K562 (cell line): ENCODE results near the gene PAX5. TPM values are rescaled to one million over a fixed set of nuclear protein-coding genes. Genes with fewer than 3 reads are reported as not detected.
A peak's percentile ranks its signal among the peaks of the same experiment; 100 is the strongest.

Experiments
- ATAC-seq: fragments of 200-7000 bp; cut with Tn5 transposase; 3 replicates; pipeline ENCODE4 v1.9.1; 2020; ENCODE audit warnings: moderate library complexity
- BruUV-seq: library from RNA; stranded (reverse); fragments of 400-500 nt; replicated peaks from 2 replicates; lab custom pipeline; 2021; lab: Mats Ljungman, UMichigan
- CTCF ChIA-PET: fragments of 300-600 bp; formaldehyde crosslinking; extraction: SDS; loops from one replicate; lab custom pipeline; 2021; ENCODE audit warnings: low intra/inter-chr PET ratio; lab: Yijun Ruan, JAX
- POLR2A ChIA-PET: fragments of 300-600, 350-650 bp; sonication (Branson Sonifier 250); formaldehyde crosslinking; extraction: SDS; loops from one replicate; lab custom pipeline; 2021; ENCODE audit warnings: antibody characterized with exemption, inconsistent platforms; lab: Yijun Ruan, JAX
- DNase-seq, 4 experiments: peaks; one replicate each; pipeline versions ENCODE4 v3.0.0 to v3.0.0-alpha.2; 2011 to 2018; ENCODE audit warnings: low spot score in 3 of 4, mixed read lengths in 3 of 4; ENCODE audit errors: extremely low read depth in 1 of 4
- FAIRE-seq: peaks from 2 replicates; lab custom pipeline; 2011; peaks lifted over from hg19 to GRCh38; lab: Jason Lieb, UNC
- H2AFZ ChIP-seq: 2 replicates; pipeline ENCODE4 v1.6.0; 2011; ENCODE audit warnings: low read depth, low read length, control low read depth, inconsistent platforms
- H3K27ac ChIP-seq: fragments of 200-600 bp; 3 replicates; pipeline ENCODE4 v1.8.0; 2011; ENCODE audit warnings: low read depth, mild to moderate bottlenecking, control low read depth, inconsistent platforms, low read length, moderate library complexity, mixed read lengths; ENCODE audit errors: extremely low read depth
- H3K27me3 ChIP-seq, 2 experiments: fragments of 300-600 bp in 1 of 2; 2 replicates in 1 of 2; 3 replicates in 1 of 2; pipeline versions ENCODE4 v1.6.0 to v1.8.0; 2011; ENCODE audit warnings: inconsistent platforms in 2 of 2, low read length in 2 of 2, mild to moderate bottlenecking in 1 of 2, mixed read lengths in 1 of 2, moderate library complexity in 1 of 2; ENCODE audit not compliant: control insufficient read depth in 2 of 2, insufficient read depth in 2 of 2
- H3K36me3 ChIP-seq: fragments of 300-600 bp; 3 replicates; pipeline ENCODE4 v1.8.0; 2011; ENCODE audit warnings: mild to moderate bottlenecking, low read length, inconsistent platforms; ENCODE audit not compliant: control insufficient read depth, insufficient read depth
- H3K4me1 ChIP-seq, 2 experiments: fragments of 200-600 bp in 1 of 2; replicated peaks in 1 of 2; 2 replicates in 1 of 2; 3 replicates in 1 of 2; pipeline versions ENCODE4 v1.5.1 to v1.8.0; 2011; ENCODE audit warnings: inconsistent platforms in 2 of 2, low read length in 2 of 2, mild to moderate bottlenecking in 1 of 2, mixed read lengths in 1 of 2, moderate library complexity in 1 of 2; ENCODE audit not compliant: control insufficient read depth in 2 of 2, insufficient read depth in 2 of 2
- H3K4me2 ChIP-seq: 2 replicates; pipeline ENCODE4 v1.6.1; 2011; ENCODE audit warnings: low read length, control low read depth, inconsistent platforms, mixed read lengths; ENCODE audit not compliant: insufficient read depth
- H3K4me3 ChIP-seq: fragments of 200-600 bp; sonication (generic), shearing (Covaris generic); 2 replicates; pipeline ENCODE4 v1.5.1; 2016; ENCODE audit warnings: control low read depth, inconsistent platforms
- H3K79me2 ChIP-seq: fragments of 200-600 bp; 3 replicates; pipeline ENCODE4 v1.8.0; 2011; ENCODE audit warnings: low read length, inconsistent platforms; ENCODE audit not compliant: control insufficient read depth, insufficient read depth
- H3K9ac ChIP-seq, 2 experiments: 2 replicates each; pipeline versions ENCODE4 v1.6.0 to v1.6.1; 2011; ENCODE audit warnings: low read depth in 2 of 2, low read length in 2 of 2, control low read depth in 1 of 2, inconsistent platforms in 1 of 2, mild to moderate bottlenecking in 1 of 2, mixed read lengths in 1 of 2; ENCODE audit not compliant: insufficient read depth in 1 of 2
- H3K9me1 ChIP-seq: one replicate; pipeline ENCODE4 v1.6.0; 2011; ENCODE audit warnings: inconsistent platforms, mild to moderate bottlenecking, low read length, moderate library complexity; ENCODE audit not compliant: control insufficient read depth, insufficient read depth
- H3K9me3 ChIP-seq: replicated peaks from 2 replicates; pipeline ENCODE4 v1.5.1; 2011; ENCODE audit warnings: low read depth, low read length, inconsistent platforms; ENCODE audit not compliant: control insufficient read depth, insufficient read depth
- H4K20me1 ChIP-seq: replicated peaks from 2 replicates; pipeline ENCODE4 v1.6.1; 2011; ENCODE audit warnings: low read length, inconsistent platforms, mixed read lengths; ENCODE audit not compliant: control insufficient read depth, insufficient read depth
- CTCF ChIP-seq, 3 experiments: IDR thresholded peaks in 2 of 3; conservative IDR thresholded peaks in 1 of 3; 2 replicates each; pipeline ENCODE4 v1.5.1; 2011 to 2012; ENCODE audit warnings: low read length in 3 of 3, mild to moderate bottlenecking in 3 of 3, control low read depth in 2 of 3, improper control_type of control experiment in 1 of 3, inconsistent platforms in 1 of 3, low read depth in 1 of 3, mixed read lengths in 1 of 3, moderate library complexity in 1 of 3; ENCODE audit not compliant: insufficient read depth in 2 of 3
- FUS ChIP-seq: fragments of 200-400 bp; formaldehyde crosslinking; optimal IDR thresholded peaks from 2 replicates; pipeline ENCODE3; 2017; ENCODE audit warnings: low read depth, low read length
- MAZ ChIP-seq, 2 experiments: fragments of 450-650 bp in 1 of 2; sonication (generic) in 1 of 2; formaldehyde crosslinking; IDR thresholded peaks in 1 of 2; conservative IDR thresholded peaks in 1 of 2; 2 replicates each; pipeline versions ENCODE4 v1.4.0 to v1.5.0; 2020; ENCODE audit warnings: mild to moderate bottlenecking in 1 of 2, missing genetic modification reagents in 1 of 2
- REST ChIP-seq, 2 experiments: fragments of 450-650 bp; formaldehyde crosslinking in 1 of 2; IDR thresholded peaks; 2 replicates each; pipeline versions ENCODE4 v1.4.0 to v1.6.1; 2014 to 2020; ENCODE audit warnings: mild to moderate bottlenecking in 2 of 2, borderline replicate concordance in 1 of 2, low read depth in 1 of 2
- ZFP36 ChIP-seq: fragments of 150-350 bp; IDR thresholded peaks from 2 replicates; pipeline ENCODE4 v1.6.1; 2018; ENCODE audit warnings: low read length, low read depth; ENCODE audit not compliant: partially characterized antibody
- ZNF174 ChIP-seq: fragments of 250-450 bp; sonication (Bioruptor Pico); IDR thresholded peaks from 2 replicates; pipeline ENCODE4 v1.4.0; 2020; ENCODE audit warnings: mild to moderate bottlenecking
- WGBS: fragments of 100-300 bp; shearing (Covaris generic); methylation state at CpG from one replicate; pipeline ENCODE4 v1.1.6; 2016; ENCODE audit warnings: low coverage, mixed read lengths; ENCODE audit not compliant: insufficient coverage; ENCODE audit errors: missing lambda C conversion rate; 5-methylcytosine and 5-hydroxymethylcytosine counted together
- in situ Hi-C: fragments of 300-500 bp; cut with MboI; formaldehyde crosslinking; loops from 4 replicates; pipeline ENCODE4 v1.15.0; 2018; ENCODE audit warnings: inconsistent platforms, mixed read lengths
- intact Hi-C: fragments of 100-400 bp; cut with micrococcal nuclease; formaldehyde crosslinking; loops from 2 replicates; pipeline ENCODE4 v1.14.2; 2022
- polyA plus RNA-seq, 8 experiments: library from polyadenylated mRNA; depleted of rRNA in 4 of 8; stranded (reverse) in 5 of 8; unstranded in 3 of 8; fragments of >200 nt; fragmentation: Nextera tagmentation in 2 of 8; fragmentation: Illumina TruSeq in 1 of 8; extraction: Ambion mirVana in 2 of 8; extraction: Trizol in 1 of 8; gene quantifications; 2 replicates each; pipeline versions ENCODE4 v1.2.1 to v1.2.3, GENCODE V29; 2011 to 2014; ENCODE audit warnings: inconsistent platforms in 1 of 8, missing spikeins in 1 of 8
- total RNA-seq, 7 experiments: library from RNA; depleted of rRNA in 6 of 7; stranded (reverse); fragments of >200 nt in 6 of 7; fragmentation: Illumina TruSeq in 2 of 7; extraction: Trizol in 2 of 7; gene quantifications; 2 replicates each; pipeline versions ENCODE4 v1.2.1 to v1.2.3, GENCODE V29; 2011 to 2021; ENCODE audit warnings: low replicate concordance in 1 of 7

Gene PAX5
- total and polyA plus RNA-seq, 9 of the 15 experiments (the other 6 are each of a cell fraction or from before 2014, with no cell fraction given), result 0.03 to 0.09 TPM; not detected in 7

GRCh38 chr9:36974731-36975130, 59.3 kb downstream of the PAX5 start:
- 0% methylated on average over 6 of the region's 7 CpGs for WGBS
- no peak overlapping the region for H3K4me3 ChIP-seq
- BruUV-seq, result no TSS peak
- DNase-seq, result no peak
- H3K36me3 ChIP-seq, result no peaks in the 10 kb centered on the region
- H3K9me1 ChIP-seq, result no peaks in the 10 kb centered on the region
- ATAC-seq, result no peak
- in situ Hi-C loops (no loop called here), intact Hi-C loops (no loop called here)
- H3K4me1 ChIP-seq, result no peaks in the 10 kb centered on the region
- no peak for TF ChIP-seq FUS
- TF ChIP-seq ZFP36, result peak; percentile 3
- TF ChIP-seq MAZ (CRISPR knock-in tag; conservative IDR thresholded peaks at IDR 0.05 in 1 of 2, IDR thresholded peaks at IDR 0.05 in 1 of 2), result no peak
- 0 out of 6 replicates have a peak, but pooled peaks of 1 of the 3 experiments have one; percentile 7 for TF ChIP-seq CTCF (IDR thresholded peaks at IDR 0.05 in 2 of 3, conservative IDR thresholded peaks at IDR 0.05 in 1 of 3; ENCODE audit: insufficient read depth in 2 of 3, low read depth in 1 of 3, low read length in 3 of 3)
- no peak for TF ChIP-seq REST (IDR thresholded peaks at IDR 0.05; ENCODE audit: borderline replicate concordance)
- no peak for TF ChIP-seq REST (CRISPR knock-in tag; IDR thresholded peaks at IDR 0.05; ENCODE audit: low read depth)
- TF ChIP-seq ZNF174, result no peak
- no peaks in the 10 kb centered on the region for H4K20me1 ChIP-seq
- no peak overlapping the region for H2AFZ ChIP-seq
- H3K9me3 ChIP-seq, result no peaks in the 10 kb centered on the region
- no peak overlapping the region for H3K27ac ChIP-seq
- no peak for FAIRE-seq
- no peak overlapping the region for H3K9ac ChIP-seq
- no peak overlapping the region for H3K4me2 ChIP-seq
- H3K27me3 ChIP-seq, result peaks cover 0 to 22% of the 10 kb centered on the region in 2 experiments; a peak in 3 of 5 replicates
- H3K79me2 ChIP-seq, result no peaks in the 10 kb centered on the region
- ChIA-PET POLR2A (interaction anchor here (0.5 to 0.7 kb wide), 2 partner anchors 31 to 746 kb away, joined by 3 read pairs; no protein-coding TSS in a partner anchor), CTCF (no interaction called here)
